ENCODE results near the gene KRT73.

DNA sequence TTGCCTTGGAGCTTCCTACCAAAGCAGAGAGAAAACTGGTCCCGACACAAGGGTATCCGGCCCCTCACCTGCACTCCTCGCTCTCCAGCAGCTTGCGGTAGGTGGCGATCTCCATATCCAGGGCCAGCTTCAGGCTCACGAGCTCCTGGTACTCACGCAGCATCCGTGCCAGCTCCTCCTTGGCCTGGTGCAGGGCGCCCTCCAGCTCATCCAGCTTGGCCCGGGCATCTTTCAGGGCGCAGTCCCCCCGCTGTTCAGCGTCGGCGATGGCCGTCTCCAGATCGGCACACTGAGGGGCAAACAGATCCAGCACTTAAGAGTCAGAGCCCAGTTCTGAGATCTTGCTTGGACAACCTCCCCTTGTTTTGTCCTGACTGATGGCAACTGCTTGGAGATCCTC, 30.8 kb downstream of the KRT73 start:
- no peak for TF ChIP-seq CTCF (IDR thresholded peaks at IDR 0.05)
- TF ChIP-seq POLR2A (IDR thresholded peaks at IDR 0.05): no peak

All from Peyer's patch (tissue), 4 donors.